WTC11 (cell line): ENCODE measurements around the gene TMIE.

Experiments
- CREB1 ChIP-seq: sonication (generic); formaldehyde crosslinking; IDR thresholded peaks from 2 replicates; pipeline ENCODE4 v1.8.0; 2023; ENCODE audit warnings: mild to moderate bottlenecking, missing genetic modification reagents
- JUN ChIP-seq: sonication (generic); formaldehyde crosslinking; IDR thresholded peaks from 2 replicates; pipeline ENCODE4 v1.8.0; 2023; ENCODE audit warnings: mild to moderate bottlenecking, missing genetic modification reagents
- NR1H2 ChIP-seq: sonication (generic); formaldehyde crosslinking; IDR thresholded peaks from 2 replicates; pipeline ENCODE4 v1.9.0; 2021; ENCODE audit warnings: mild to moderate bottlenecking, moderate library complexity, missing genetic modification reagents
- TF ChIP-seq, protein P1 (sequence below): fragments of 200-600 bp; IDR thresholded peaks from 2 replicates; pipeline ENCODE4 v1.8.0; 2022; ENCODE audit warnings: antibody characterized with exemption
- TF ChIP-seq, protein P2 (sequence below): sonication (generic); formaldehyde crosslinking; IDR thresholded peaks from 2 replicates; pipeline ENCODE4 v1.8.1; 2023; ENCODE audit warnings: mild to moderate bottlenecking, missing genetic modification reagents
- TF ChIP-seq, protein P3 (sequence below): sonication (generic); formaldehyde crosslinking; IDR thresholded peaks from 2 replicates; pipeline ENCODE4 v1.8.0; 2022; ENCODE audit warnings: mild to moderate bottlenecking, missing genetic modification reagents
- TF ChIP-seq, protein P4 (sequence below): sonication (generic); formaldehyde crosslinking; IDR thresholded peaks from 2 replicates; pipeline ENCODE4 v1.8.1; 2023; ENCODE audit warnings: mild to moderate bottlenecking, missing genetic modification reagents, borderline replicate concordance
- TF ChIP-seq, protein P5 (sequence below): sonication (generic); formaldehyde crosslinking; IDR thresholded peaks from 2 replicates; pipeline ENCODE4 v1.8.0; 2023; ENCODE audit warnings: missing genetic modification reagents
- TF ChIP-seq, protein P6 (sequence below): sonication (generic); formaldehyde crosslinking; IDR thresholded peaks from 2 replicates; pipeline ENCODE4 v1.8.0; 2022; ENCODE audit warnings: mild to moderate bottlenecking, missing genetic modification reagents

DNA sequence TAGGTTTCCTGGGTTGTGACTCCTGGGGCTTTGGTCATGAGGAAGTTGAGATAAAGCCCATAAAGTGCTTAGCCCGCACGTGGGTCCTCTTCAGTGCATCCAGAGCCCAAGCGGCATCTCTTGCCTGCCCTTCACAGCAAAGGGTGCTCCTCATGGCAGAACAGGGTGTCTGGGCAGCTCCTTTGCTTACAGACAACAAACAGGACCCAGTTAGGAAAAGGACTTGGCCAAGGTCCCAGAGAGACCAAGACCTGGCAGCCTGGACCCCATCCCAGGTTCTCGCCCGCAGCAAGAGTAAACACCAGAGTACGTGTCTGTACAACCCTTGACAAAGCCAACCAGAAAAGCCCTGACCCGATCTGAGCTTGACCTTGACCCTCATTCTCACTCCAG, 34.7 kb upstream of the TMIE start:
- TF ChIP-seq, protein P1, sequence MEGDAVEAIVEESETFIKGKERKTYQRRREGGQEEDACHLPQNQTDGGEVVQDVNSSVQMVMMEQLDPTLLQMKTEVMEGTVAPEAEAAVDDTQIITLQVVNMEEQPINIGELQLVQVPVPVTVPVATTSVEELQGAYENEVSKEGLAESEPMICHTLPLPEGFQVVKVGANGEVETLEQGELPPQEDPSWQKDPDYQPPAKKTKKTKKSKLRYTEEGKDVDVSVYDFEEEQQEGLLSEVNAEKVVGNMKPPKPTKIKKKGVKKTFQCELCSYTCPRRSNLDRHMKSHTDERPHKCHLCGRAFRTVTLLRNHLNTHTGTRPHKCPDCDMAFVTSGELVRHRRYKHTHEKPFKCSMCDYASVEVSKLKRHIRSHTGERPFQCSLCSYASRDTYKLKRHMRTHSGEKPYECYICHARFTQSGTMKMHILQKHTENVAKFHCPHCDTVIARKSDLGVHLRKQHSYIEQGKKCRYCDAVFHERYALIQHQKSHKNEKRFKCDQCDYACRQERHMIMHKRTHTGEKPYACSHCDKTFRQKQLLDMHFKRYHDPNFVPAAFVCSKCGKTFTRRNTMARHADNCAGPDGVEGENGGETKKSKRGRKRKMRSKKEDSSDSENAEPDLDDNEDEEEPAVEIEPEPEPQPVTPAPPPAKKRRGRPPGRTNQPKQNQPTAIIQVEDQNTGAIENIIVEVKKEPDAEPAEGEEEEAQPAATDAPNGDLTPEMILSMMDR = no peak
- TF ChIP-seq NR1H2 (CRISPR knock-in tag) (no peak), CREB1 (CRISPR knock-in tag) (no peak), JUN (CRISPR knock-in tag) (no peak)
- TF ChIP-seq, protein P2, sequence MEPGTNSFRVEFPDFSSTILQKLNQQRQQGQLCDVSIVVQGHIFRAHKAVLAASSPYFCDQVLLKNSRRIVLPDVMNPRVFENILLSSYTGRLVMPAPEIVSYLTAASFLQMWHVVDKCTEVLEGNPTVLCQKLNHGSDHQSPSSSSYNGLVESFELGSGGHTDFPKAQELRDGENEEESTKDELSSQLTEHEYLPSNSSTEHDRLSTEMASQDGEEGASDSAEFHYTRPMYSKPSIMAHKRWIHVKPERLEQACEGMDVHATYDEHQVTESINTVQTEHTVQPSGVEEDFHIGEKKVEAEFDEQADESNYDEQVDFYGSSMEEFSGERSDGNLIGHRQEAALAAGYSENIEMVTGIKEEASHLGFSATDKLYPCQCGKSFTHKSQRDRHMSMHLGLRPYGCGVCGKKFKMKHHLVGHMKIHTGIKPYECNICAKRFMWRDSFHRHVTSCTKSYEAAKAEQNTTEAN = no peak
- TF ChIP-seq, protein P3, sequence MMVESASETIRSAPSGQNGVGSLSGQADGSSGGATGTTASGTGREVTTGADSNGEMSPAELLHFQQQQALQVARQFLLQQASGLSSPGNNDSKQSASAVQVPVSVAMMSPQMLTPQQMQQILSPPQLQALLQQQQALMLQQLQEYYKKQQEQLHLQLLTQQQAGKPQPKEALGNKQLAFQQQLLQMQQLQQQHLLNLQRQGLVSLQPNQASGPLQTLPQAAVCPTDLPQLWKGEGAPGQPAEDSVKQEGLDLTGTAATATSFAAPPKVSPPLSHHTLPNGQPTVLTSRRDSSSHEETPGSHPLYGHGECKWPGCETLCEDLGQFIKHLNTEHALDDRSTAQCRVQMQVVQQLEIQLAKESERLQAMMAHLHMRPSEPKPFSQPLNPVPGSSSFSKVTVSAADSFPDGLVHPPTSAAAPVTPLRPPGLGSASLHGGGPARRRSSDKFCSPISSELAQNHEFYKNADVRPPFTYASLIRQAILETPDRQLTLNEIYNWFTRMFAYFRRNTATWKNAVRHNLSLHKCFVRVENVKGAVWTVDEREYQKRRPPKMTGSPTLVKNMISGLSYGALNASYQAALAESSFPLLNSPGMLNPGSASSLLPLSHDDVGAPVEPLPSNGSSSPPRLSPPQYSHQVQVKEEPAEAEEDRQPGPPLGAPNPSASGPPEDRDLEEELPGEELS (CRISPR knock-in tag) = no peak
- TF ChIP-seq, protein P4, sequence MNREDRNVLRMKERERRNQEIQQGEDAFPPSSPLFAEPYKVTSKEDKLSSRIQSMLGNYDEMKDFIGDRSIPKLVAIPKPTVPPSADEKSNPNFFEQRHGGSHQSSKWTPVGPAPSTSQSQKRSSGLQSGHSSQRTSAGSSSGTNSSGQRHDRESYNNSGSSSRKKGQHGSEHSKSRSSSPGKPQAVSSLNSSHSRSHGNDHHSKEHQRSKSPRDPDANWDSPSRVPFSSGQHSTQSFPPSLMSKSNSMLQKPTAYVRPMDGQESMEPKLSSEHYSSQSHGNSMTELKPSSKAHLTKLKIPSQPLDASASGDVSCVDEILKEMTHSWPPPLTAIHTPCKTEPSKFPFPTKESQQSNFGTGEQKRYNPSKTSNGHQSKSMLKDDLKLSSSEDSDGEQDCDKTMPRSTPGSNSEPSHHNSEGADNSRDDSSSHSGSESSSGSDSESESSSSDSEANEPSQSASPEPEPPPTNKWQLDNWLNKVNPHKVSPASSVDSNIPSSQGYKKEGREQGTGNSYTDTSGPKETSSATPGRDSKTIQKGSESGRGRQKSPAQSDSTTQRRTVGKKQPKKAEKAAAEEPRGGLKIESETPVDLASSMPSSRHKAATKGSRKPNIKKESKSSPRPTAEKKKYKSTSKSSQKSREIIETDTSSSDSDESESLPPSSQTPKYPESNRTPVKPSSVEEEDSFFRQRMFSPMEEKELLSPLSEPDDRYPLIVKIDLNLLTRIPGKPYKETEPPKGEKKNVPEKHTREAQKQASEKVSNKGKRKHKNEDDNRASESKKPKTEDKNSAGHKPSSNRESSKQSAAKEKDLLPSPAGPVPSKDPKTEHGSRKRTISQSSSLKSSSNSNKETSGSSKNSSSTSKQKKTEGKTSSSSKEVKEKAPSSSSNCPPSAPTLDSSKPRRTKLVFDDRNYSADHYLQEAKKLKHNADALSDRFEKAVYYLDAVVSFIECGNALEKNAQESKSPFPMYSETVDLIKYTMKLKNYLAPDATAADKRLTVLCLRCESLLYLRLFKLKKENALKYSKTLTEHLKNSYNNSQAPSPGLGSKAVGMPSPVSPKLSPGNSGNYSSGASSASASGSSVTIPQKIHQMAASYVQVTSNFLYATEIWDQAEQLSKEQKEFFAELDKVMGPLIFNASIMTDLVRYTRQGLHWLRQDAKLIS = no peak
- TF ChIP-seq, protein P5, sequence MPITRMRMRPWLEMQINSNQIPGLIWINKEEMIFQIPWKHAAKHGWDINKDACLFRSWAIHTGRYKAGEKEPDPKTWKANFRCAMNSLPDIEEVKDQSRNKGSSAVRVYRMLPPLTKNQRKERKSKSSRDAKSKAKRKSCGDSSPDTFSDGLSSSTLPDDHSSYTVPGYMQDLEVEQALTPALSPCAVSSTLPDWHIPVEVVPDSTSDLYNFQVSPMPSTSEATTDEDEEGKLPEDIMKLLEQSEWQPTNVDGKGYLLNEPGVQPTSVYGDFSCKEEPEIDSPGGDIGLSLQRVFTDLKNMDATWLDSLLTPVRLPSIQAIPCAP (CRISPR knock-in tag) = no peak
- TF ChIP-seq, protein P6, sequence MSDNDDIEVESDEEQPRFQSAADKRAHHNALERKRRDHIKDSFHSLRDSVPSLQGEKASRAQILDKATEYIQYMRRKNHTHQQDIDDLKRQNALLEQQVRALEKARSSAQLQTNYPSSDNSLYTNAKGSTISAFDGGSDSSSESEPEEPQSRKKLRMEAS (CRISPR knock-in tag) = no peak
